GM12878 (cell line): ENCODE data around the gene FAM174A. TPM values are rescaled to one million over a fixed set of nuclear protein-coding genes. Genes with fewer than 3 reads are reported as not detected.

Experiments
- ATF7 ChIP-seq: fragments of 450-650 bp; IDR thresholded peaks from 2 replicates; pipeline ENCODE4 v1.6.1; 2016; ENCODE audit warnings: low read depth, mild to moderate bottlenecking
- BCL11A ChIP-seq: IDR thresholded peaks from 2 replicates; pipeline ENCODE4 v1.6.1; 2011; ENCODE audit warnings: low read depth, low read length
- BMI1 ChIP-seq: fragments of 450-650 bp; IDR thresholded peaks from 2 replicates; pipeline ENCODE4 v1.6.1; 2016; ENCODE audit warnings: mild to moderate bottlenecking, moderate library complexity, borderline replicate concordance
- DPF2 ChIP-seq: fragments of 450-650 bp; IDR thresholded peaks from 2 replicates; pipeline ENCODE4 v1.6.1; 2017; ENCODE audit warnings: mild to moderate bottlenecking
- GABPA ChIP-seq: IDR thresholded peaks from 2 replicates; pipeline ENCODE4 v1.6.1; 2014; ENCODE audit warnings: antibody characterized with exemption, low read depth, mild to moderate bottlenecking, inconsistent platforms
- GATAD2B ChIP-seq: fragments of 450-650 bp; conservative IDR thresholded peaks from 2 replicates; pipeline ENCODE4 v1.6.1; 2017; ENCODE audit warnings: low read depth, mild to moderate bottlenecking, moderate library complexity
- IKZF2 ChIP-seq, 2 experiments: fragments of 450-650 bp; IDR thresholded peaks; 2 replicates each; pipeline ENCODE4 v1.6.1; 2017; ENCODE audit warnings: mild to moderate bottlenecking in 2 of 2, moderate library complexity in 2 of 2
- IRF3 ChIP-seq: fragments of 450-650 bp; IDR thresholded peaks from 2 replicates; pipeline ENCODE4 v1.6.1; 2014; ENCODE audit warnings: mild to moderate bottlenecking
- KAT2A ChIP-seq: conservative IDR thresholded peaks from 2 replicates; pipeline ENCODE4 v1.6.1; 2011; ENCODE audit warnings: low read depth, low read length; ENCODE audit not compliant: control insufficient read depth
- MTA2 ChIP-seq: fragments of 450-650 bp; IDR thresholded peaks from 2 replicates; pipeline ENCODE4 v1.6.1; 2016; ENCODE audit warnings: low read depth, mild to moderate bottlenecking, moderate library complexity
- NFIC ChIP-seq: IDR thresholded peaks from 2 replicates; pipeline ENCODE4 v1.6.1; 2012; ENCODE audit warnings: low read depth, mild to moderate bottlenecking, inconsistent platforms, low read length, moderate library complexity
- NR2C2 ChIP-seq: IDR thresholded peaks from 2 replicates; pipeline ENCODE4 v1.6.1; 2011; ENCODE audit warnings: borderline replicate concordance, low read depth; ENCODE audit not compliant: control insufficient read depth, insufficient read length
- NRF1 ChIP-seq: conservative IDR thresholded peaks from 2 replicates; pipeline ENCODE4 v1.6.1; 2011; ENCODE audit warnings: mild to moderate bottlenecking, low read depth, low read length, improper control_type of control experiment
- PKNOX1 ChIP-seq: fragments of 450-650 bp; IDR thresholded peaks from 2 replicates; pipeline ENCODE4 v1.6.1; 2016; ENCODE audit warnings: mild to moderate bottlenecking
- POU2F2 ChIP-seq: IDR thresholded peaks from 3 replicates; pipeline ENCODE4 v1.6.1; 2011; ENCODE audit warnings: low read depth, mild to moderate bottlenecking, low read length, borderline replicate concordance
- REST ChIP-seq: IDR thresholded peaks from 2 replicates; pipeline ENCODE4 v1.6.1; 2012; ENCODE audit warnings: mild to moderate bottlenecking, low read depth, low read length
- RFX5 ChIP-seq: IDR thresholded peaks from 2 replicates; pipeline ENCODE4 v1.6.1; 2011; ENCODE audit warnings: low read depth, low read length, improper control_type of control experiment
- SIN3A ChIP-seq: IDR thresholded peaks from 2 replicates; pipeline ENCODE4 v1.6.1; 2012; ENCODE audit warnings: low read depth, low read length, improper control_type of control experiment
- SMAD1 ChIP-seq: fragments of 450-650 bp; IDR thresholded peaks from 2 replicates; pipeline ENCODE4 v1.6.1; 2018; ENCODE audit warnings: mild to moderate bottlenecking, low read depth; ENCODE audit not compliant: partially characterized antibody
- STAT3 ChIP-seq: IDR thresholded peaks from 2 replicates; pipeline ENCODE4 v1.6.1; 2011; ENCODE audit warnings: low read depth, low read length, improper control_type of control experiment
- TCF12 ChIP-seq: IDR thresholded peaks from 2 replicates; pipeline ENCODE4 v1.6.1; 2011; ENCODE audit warnings: low read depth, mild to moderate bottlenecking, low read length
- USF1 ChIP-seq: IDR thresholded peaks from 2 replicates; pipeline ENCODE4 v1.6.1; 2011; ENCODE audit warnings: borderline replicate concordance, low read depth, mild to moderate bottlenecking, moderate library complexity, mixed read lengths, low read length; ENCODE audit not compliant: insufficient read depth; ENCODE audit errors: extremely low read length
- ZNF274 ChIP-seq: IDR thresholded peaks from one replicate; pipeline ENCODE4 v1.8.0; 2011; ENCODE audit not compliant: insufficient read length, insufficient read depth
- polyA plus RNA-seq, 11 experiments: library from polyadenylated mRNA; depleted of rRNA in 4 of 11; unstranded in 6 of 11; stranded (reverse) in 5 of 11; fragments of >200 nt; fragmentation: Nextera tagmentation in 4 of 11; fragmentation: Illumina TruSeq in 1 of 11; extraction: Ambion mirVana in 4 of 11; extraction: Trizol in 1 of 11; gene quantifications; 1 replicate in 1 of 11; 2 replicates in 10 of 11; pipeline versions ENCODE4 v1.2.1 to v1.2.3, GENCODE V29; 2011 to 2016; ENCODE audit warnings: inconsistent platforms in 2 of 11, missing spikeins in 2 of 11, low read depth in 1 of 11
- total RNA-seq, 4 experiments: library from RNA; depleted of rRNA in 3 of 4; stranded (reverse); fragments of >200 nt in 3 of 4; fragmentation: Illumina TruSeq in 1 of 4; extraction: Trizol in 1 of 4; gene quantifications; 2 replicates each; pipeline versions ENCODE4 v1.2.1 to v1.2.3, GENCODE V29; 2013 to 2021

Gene FAM174A
- total and polyA plus RNA-seq, 10 of the 15 experiments (the other 5 are each of a cell fraction or from before 2014, with no cell fraction given), result 1.4 to 12.1 (median 6.0) TPM

GRCh38 chr5:100535060-100536005 lies at the start of gene FAM174A (continued):
- TF ChIP-seq IRF3 (no peak), ZNF274 (no peak), TCF12 (peak; percentile 64; the same call in 1 of the 2 replicates), KAT2A (no peak), RFX5 (peak; percentile 75), BMI1 (peak; percentile 70; the same call in 1 of the 2 replicates), REST (0 out of 2 replicates have a peak, but pooled peaks have one; percentile 15), PKNOX1 (0 out of 2 replicates have a peak, but pooled peaks have one; percentile 7), USF1 (no peak), STAT3 (no peak), SIN3A (peak; percentile 93), IKZF2 (IDR thresholded peaks at IDR 0.05) (no peak), NR2C2 (no peak), POU2F2 (peak; percentile 51; the same call in 2 of the 3 replicates), GATAD2B (peak; percentile 75; the same call in 1 of the 2 replicates), NRF1 (peak; percentile 60), SMAD1 (peak; percentile 46), DPF2 (0 out of 2 replicates have a peak, but pooled peaks have one; percentile 57), GABPA (peak; percentile 87), BCL11A (no peak), ATF7 (peak; percentile 98), NFIC (no peak), MTA2 (no peak)
